A673 (cell line): Measurements from ENCODE around the gene LAMA3. TPM values are rescaled to one million over a fixed set of nuclear protein-coding genes. Genes with fewer than 3 reads are reported as not detected.
A peak's percentile ranks its signal among the peaks of the same experiment; 100 is the strongest.

Experiments used
- BruUV-seq: library from RNA; stranded (reverse); fragments of 400-500 nt; replicated peaks from 2 replicates; lab custom pipeline; 2021; lab: Mats Ljungman, UMichigan
- CTCF ChIA-PET: fragments of 300-600 bp; sonication (Branson Sonifier 250); formaldehyde crosslinking; loops from one replicate; lab custom pipeline; 2022; ENCODE audit warnings: antibody characterized with exemption; lab: Charles Lee
- POLR2A ChIA-PET: fragments of 300-600 bp; sonication (Branson Sonifier 250); formaldehyde crosslinking; loops from one replicate; lab custom pipeline; 2022; ENCODE audit warnings: antibody characterized with exemption; ENCODE audit not compliant: low non-redundant PET; lab: Charles Lee
- DNase-seq: peaks from one replicate; pipeline ENCODE4 v3.0.0-alpha.2; 2015; ENCODE audit warnings: low spot score
- H3K27ac ChIP-seq: fragments of 200-600 bp; sonication (generic); 2 replicates; pipeline ENCODE4 v1.5.1; 2016; ENCODE audit warnings: mixed run types, low read depth, mild to moderate bottlenecking, mixed read lengths, antibody characterized with exemption, low read length; ENCODE audit not compliant: poor library complexity, severe bottlenecking
- H3K27me3 ChIP-seq: fragments of 200-600 bp; sonication (generic); replicated peaks from 2 replicates; pipeline ENCODE4 v1.6.1; 2017; ENCODE audit warnings: mixed run types, low read depth, mild to moderate bottlenecking, mixed read lengths, antibody characterized with exemption, low read length; ENCODE audit not compliant: insufficient read depth, poor library complexity
- H3K36me3 ChIP-seq: fragments of 200-600 bp; sonication (generic); 2 replicates; pipeline ENCODE4 v1.6.1; 2016; ENCODE audit warnings: mixed run types, mild to moderate bottlenecking, mixed read lengths, antibody characterized with exemption, low read length; ENCODE audit not compliant: insufficient read depth, poor library complexity, severe bottlenecking
- H3K4me1 ChIP-seq: fragments of 200-600 bp; sonication (generic); 2 replicates; pipeline ENCODE4 v1.6.1; 2017; ENCODE audit warnings: mixed run types, mild to moderate bottlenecking, mixed read lengths, antibody characterized with exemption, low read length; ENCODE audit not compliant: insufficient read depth, poor library complexity, severe bottlenecking
- H3K4me3 ChIP-seq: fragments of 200-600 bp; sonication (generic); 2 replicates; pipeline ENCODE4 v1.5.1; 2016; ENCODE audit warnings: low read depth, mixed run types, mild to moderate bottlenecking, mixed read lengths, low read length; ENCODE audit not compliant: poor library complexity, severe bottlenecking
- H3K9me3 ChIP-seq: fragments of 200-600 bp; sonication (generic); 2 replicates; pipeline ENCODE4 v1.6.1; 2016; ENCODE audit warnings: mixed run types, low read depth, mild to moderate bottlenecking, mixed read lengths, antibody characterized with exemption, low read length; ENCODE audit not compliant: poor library complexity, severe bottlenecking
- CTCF ChIP-seq: fragments of 300-800, 200-600 bp; sonication (generic); conservative IDR thresholded peaks from 2 replicates; pipeline ENCODE4 v1.5.1; 2017; ENCODE audit warnings: low read depth, mild to moderate bottlenecking, antibody characterized with exemption, low read length, moderate library complexity, mixed read lengths
- EZH2 ChIP-seq: fragments of 200-600 bp; sonication (generic); IDR thresholded peaks from 2 replicates; pipeline ENCODE4 v1.6.1; 2017; ENCODE audit warnings: borderline replicate concordance, low read depth, mild to moderate bottlenecking, mixed read lengths, antibody characterized with exemption, low read length; ENCODE audit not compliant: poor library complexity, severe bottlenecking
- intact Hi-C: fragments of 100-400 bp; cut with micrococcal nuclease; formaldehyde crosslinking; loops from one replicate; pipeline ENCODE4 v1.10.0; 2022; ENCODE audit not compliant: unreplicated experiment
- total RNA-seq: library from RNA; stranded (reverse); gene quantifications from 2 replicates; pipeline ENCODE4 v1.2.3, GENCODE V29; 2021

Gene LAMA3
- total RNA-seq, 1 experiment from 2014 or later = 2.7 TPM

GRCh38 chr18:23819001-23819400 lies 129.7 kb downstream of the LAMA3 start:
- Histone ChIP-seq H3K4me3 (no peak overlapping the region), H3K4me1 (no peaks in the 10 kb centered on the region), H3K9me3 (no peaks in the 10 kb centered on the region), H3K27me3 (no peaks in the 10 kb centered on the region), H3K27ac (no peak overlapping the region), H3K36me3 (no peaks in the 10 kb centered on the region)
- no TSS peak for BruUV-seq
- TF ChIP-seq EZH2 = no peak
- no peak for TF ChIP-seq CTCF
- no peak for DNase-seq
- CTCF ChIA-PET = no interaction called here
- intact Hi-C loops = no loop called here
- POLR2A ChIA-PET = no interaction called here

DNA sequence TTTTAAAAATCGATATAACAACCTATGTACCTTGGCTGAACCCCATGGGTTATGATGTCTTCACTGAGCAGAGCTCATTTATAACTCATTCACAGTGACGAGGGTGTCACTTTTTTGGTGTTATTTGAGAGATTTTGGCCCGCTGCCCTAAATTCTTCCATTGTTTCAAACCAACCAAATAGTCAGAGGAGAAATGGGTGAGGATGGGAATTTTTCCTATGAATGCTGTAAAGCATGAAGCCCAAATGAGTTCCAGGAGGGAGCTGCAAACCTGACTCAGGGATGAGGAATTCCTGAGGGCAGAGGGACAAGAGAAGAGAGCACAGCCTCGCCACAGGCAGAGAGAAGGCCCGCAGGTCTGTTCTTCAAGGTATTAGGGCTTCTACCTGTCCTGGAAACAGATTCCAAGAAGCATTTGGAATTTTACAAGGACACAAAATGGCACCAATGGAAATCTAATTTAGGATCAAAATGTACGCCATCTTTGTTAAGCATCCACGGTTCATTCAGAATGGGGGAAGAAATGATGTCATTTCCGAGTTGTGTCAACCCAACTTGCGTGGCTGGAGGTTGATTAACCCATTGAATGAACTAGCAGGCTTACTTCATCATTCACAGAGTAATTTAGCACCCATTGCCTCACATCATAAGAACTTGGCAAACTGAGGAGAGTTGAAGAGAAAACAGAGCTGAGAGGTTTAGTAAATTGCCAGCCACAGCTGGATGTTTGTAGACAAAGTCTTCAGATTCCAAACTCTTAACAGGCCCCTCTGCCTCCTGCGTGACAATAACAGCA lies 133.5 kb downstream of the LAMA3 start:
- Histone ChIP-seq H3K27me3 (no peaks in the 10 kb centered on the region), H3K36me3 (no peaks in the 10 kb centered on the region), H3K9me3 (no peaks in the 10 kb centered on the region), H3K27ac (no peak overlapping the region), H3K4me3 (no peak overlapping the region), H3K4me1 (no peaks in the 10 kb centered on the region)
- ChIA-PET POLR2A (no interaction called here), CTCF (no interaction called here)
- intact Hi-C loops = no loop called here
- DNase-seq = no peak
- BruUV-seq = no TSS peak
- TF ChIP-seq EZH2 = no peak
- no peak for TF ChIP-seq CTCF

GRCh38 chr18:23824240-23824639 lies 135.0 kb downstream of the LAMA3 start:
- no TSS peak for BruUV-seq
- ChIA-PET CTCF (no interaction called here), POLR2A (no interaction called here)
- no peaks in the 10 kb centered on the region for H3K4me1 ChIP-seq
- no peaks in the 10 kb centered on the region for H3K36me3 ChIP-seq
- intact Hi-C loops = no loop called here
- H3K27me3 ChIP-seq = no peaks in the 10 kb centered on the region
- H3K27ac ChIP-seq = no peak overlapping the region
- TF ChIP-seq CTCF (peak; percentile 26; the same call in 1 of the 2 replicates), EZH2 (no peak)
- no peak for DNase-seq
- no peak overlapping the region for H3K4me3 ChIP-seq
- no peaks in the 10 kb centered on the region for H3K9me3 ChIP-seq
